Bronchial epithelial cell (primary cell): ENCODE data around the gene LYZL1. TPM values are rescaled to one million over a fixed set of nuclear protein-coding genes. Genes with fewer than 3 reads are reported as not detected.
A peak's percentile ranks its signal among the peaks of the same experiment; 100 is the strongest.
"Not testable (repeated sequence)": the region's sequence is repeated elsewhere in the genome, so short reads cannot be mapped to it uniquely, and the experiment has no call there.

Experiments used
- DNase-seq: peaks from one replicate; pipeline ENCODE4 v3.0.0-alpha.2; 2010; ENCODE audit warnings: low read depth
- FAIRE-seq: peaks from 2 replicates; lab custom pipeline; 2011; peaks lifted over from hg19 to GRCh38; lab: Jason Lieb, UNC
- H3K27me3 ChIP-seq: 2 replicates; pipeline ENCODE4 v1.5.1; 2011; ENCODE audit warnings: low read length; ENCODE audit not compliant: control insufficient read depth, insufficient read depth
- H3K36me3 ChIP-seq: 2 replicates; pipeline ENCODE4 v1.5.1; 2011; ENCODE audit warnings: low read length; ENCODE audit not compliant: control insufficient read depth, insufficient read depth
- H3K4me3 ChIP-seq: 2 replicates; pipeline ENCODE4 v1.5.1; 2011; ENCODE audit warnings: mild to moderate bottlenecking, low read depth, low read length, control low read depth
- CTCF ChIP-seq: IDR thresholded peaks from 2 replicates; pipeline ENCODE4 v1.5.1; 2011; ENCODE audit warnings: mild to moderate bottlenecking, moderate library complexity, low read length, control low read depth, inconsistent platforms; ENCODE audit not compliant: insufficient read depth, severe bottlenecking
- total RNA-seq: library from RNA; depleted of rRNA; stranded (reverse); fragments of >200 nt; gene quantifications from 2 replicates; pipeline ENCODE4 v1.2.1, GENCODE V29; 2014

Gene LYZL1
- not detected in 2 replicates for total RNA-seq

- not testable (repeated sequence) for H3K27me3 ChIP-seq, H3K4me3 ChIP-seq, FAIRE-seq, H3K36me3 ChIP-seq, DNase-seq
Observed at GRCh38 chr10:29288906-29289305, at the start of gene LYZL1. Gene LYZL1 (plus strand): TSS chr10:29289070. CDS start chr10:29291868, 2,798 bp downstream.

- H3K27me3 ChIP-seq, result no peaks in the 10 kb centered on the region
- no peak overlapping the region for H3K4me3 ChIP-seq
- no peaks in the 10 kb centered on the region for H3K36me3 ChIP-seq
- DNase-seq (no peak), FAIRE-seq (no peak)
- TF ChIP-seq CTCF, result peak; percentile 24
Observed at GRCh38 chr10:29239569-29240472, 49.0 kb upstream of the LYZL1 start.

GRCh38 chr10:29240986-29241660 lies 47.7 kb upstream of the LYZL1 start:
- DNase-seq (no peak), FAIRE-seq (no peak)
- H3K4me3 ChIP-seq, result no peak overlapping the region
- TF ChIP-seq CTCF, result no peak
- no peaks in the 10 kb centered on the region for H3K36me3 ChIP-seq
- H3K27me3 ChIP-seq, result no peaks in the 10 kb centered on the region

- Histone ChIP-seq H3K36me3 (no peaks in the 10 kb centered on the region), H3K4me3 (no peak overlapping the region), H3K27me3 (no peaks in the 10 kb centered on the region)
- FAIRE-seq (no peak), DNase-seq (no peak)
- TF ChIP-seq CTCF, result no peak
Observed at GRCh38 chr10:29241925-29242324, 46.9 kb upstream of the LYZL1 start.

GRCh38 chr10:29243066-29243465 lies 45.8 kb upstream of the LYZL1 start:
- no peak overlapping the region for H3K4me3 ChIP-seq
- H3K27me3 ChIP-seq, result no peaks in the 10 kb centered on the region
- DNase-seq (no peak), FAIRE-seq (no peak)
- no peak for TF ChIP-seq CTCF
- no peaks in the 10 kb centered on the region for H3K36me3 ChIP-seq

- Histone ChIP-seq H3K4me3 (no peak overlapping the region), H3K36me3 (no peaks in the 10 kb centered on the region), H3K27me3 (no peaks in the 10 kb centered on the region)
- FAIRE-seq (no peak), DNase-seq (peak; percentile 13)
- TF ChIP-seq CTCF, result peak; percentile 38
Observed at GRCh38 chr10:29243750-29244149, 45.1 kb upstream of the LYZL1 start.
